HG02759 (cell line): Measurements from ENCODE around the gene EYA4.

Source experiments
- ATAC-seq: cut with Tn5 transposase; IDR thresholded peaks from one replicate; pipeline ENCODE4 v1.9.1; 2021; ENCODE audit warnings: mild to moderate bottlenecking, moderate library complexity; ENCODE audit not compliant: unreplicated experiment

The EYA4 gene

GRCh38 chr6:133559926-133560325 is 318.8 kb downstream of the EYA4 start:
- ATAC-seq, result no peak

- ATAC-seq, result no peak
Observed at GRCh38 chr6:133567636-133568035, 326.5 kb downstream of the EYA4 start.

GRCh38 chr6:133568970-133569889 is 328.1 kb downstream of the EYA4 start:
- ATAC-seq, result peak; percentile 71

- no peak for ATAC-seq
Observed at GRCh38 chr6:133571681-133572080, 330.5 kb downstream of the EYA4 start.

GRCh38 chr6:133577851-133578250 is 336.7 kb downstream of the EYA4 start:
- no peak for ATAC-seq
